ENCODE data around the gene POU6F2.
A peak's percentile ranks its signal among the peaks of the same experiment; 100 is the strongest.
"Not testable (repeated sequence)": the region's sequence is repeated elsewhere in the genome, so short reads cannot be mapped to it uniquely, and the experiment has no call there.

POU6F2 gene

DNA sequence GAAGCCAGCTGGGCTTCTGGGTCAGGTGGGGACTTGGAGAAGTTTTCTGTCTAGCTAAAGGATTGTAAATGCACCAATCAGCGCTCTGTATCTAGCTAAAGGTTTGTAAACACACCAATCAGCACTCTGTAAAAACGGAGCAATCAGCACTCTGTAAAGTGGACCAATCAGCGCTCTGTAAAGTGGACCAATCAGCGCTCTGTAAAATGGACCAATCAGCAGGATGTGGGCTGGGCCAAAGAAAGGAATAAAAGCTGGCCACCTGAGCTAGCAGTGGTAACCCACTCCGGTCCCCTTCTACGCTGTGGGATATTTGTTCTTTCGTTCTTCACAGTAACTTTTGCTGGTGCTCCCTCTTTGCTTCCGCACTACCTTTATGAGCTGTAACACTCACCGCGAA lies 216.7 kb downstream of the POU6F2 start:
- DNase-seq: not testable (repeated sequence)

DNA sequence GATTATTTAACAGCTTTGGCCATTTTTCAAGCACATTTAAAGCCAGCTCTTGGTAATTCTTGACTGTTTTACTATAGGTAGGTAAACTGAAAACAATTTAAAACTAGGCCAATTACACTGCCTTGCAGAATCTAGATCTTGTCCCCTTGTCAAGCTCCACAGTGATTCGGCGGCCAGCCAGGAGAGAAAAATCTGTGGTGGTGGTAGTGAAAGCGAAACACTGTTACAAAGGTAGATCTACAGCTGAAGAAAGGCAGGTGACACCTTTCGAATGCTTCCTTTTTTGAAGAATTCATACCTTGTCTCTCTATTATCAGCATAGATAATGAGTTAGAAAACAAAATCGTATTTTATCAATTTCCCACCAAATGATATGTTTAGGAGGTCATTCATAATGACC lies 218.3 kb downstream of the POU6F2 start:
- no peak for DNase-seq

DNA sequence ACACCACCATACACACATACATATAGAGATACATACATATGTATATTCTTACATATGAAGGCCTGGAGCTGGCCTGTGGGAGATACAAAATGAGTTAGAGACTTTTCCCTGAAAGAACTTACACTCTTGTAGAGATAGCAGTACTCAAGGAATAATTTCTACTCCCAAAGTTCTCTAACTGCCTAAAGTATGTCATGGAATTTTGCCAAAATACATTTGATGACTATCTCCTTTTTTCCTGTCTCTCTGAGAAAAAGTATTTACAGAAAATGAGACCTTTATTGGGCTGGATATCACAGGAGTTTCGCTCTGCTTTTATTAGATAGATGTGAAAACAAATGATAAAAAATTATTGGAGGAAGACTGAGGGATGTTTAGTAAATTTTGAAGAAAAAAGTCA lies 220.1 kb downstream of the POU6F2 start:
- no peak for DNase-seq

DNA sequence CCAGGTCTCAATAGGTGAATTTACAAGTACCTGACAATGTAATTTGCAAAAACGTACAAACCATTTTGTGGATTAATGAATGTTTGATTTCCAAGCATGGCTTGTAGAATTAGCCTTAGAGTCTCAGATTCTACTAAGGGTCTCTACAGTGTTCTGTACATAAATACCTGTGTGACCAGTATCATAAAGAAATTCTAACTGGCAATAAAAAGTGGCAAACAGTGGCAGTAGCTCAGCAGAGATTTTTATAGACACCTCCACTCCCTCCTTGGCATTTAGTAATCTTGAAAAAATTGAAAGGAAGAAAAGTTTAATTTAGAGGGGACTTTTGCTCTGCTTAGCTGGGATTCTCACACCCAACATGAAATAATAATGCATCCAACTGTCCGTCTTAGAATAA lies 220.8 kb downstream of the POU6F2 start:
- DNase-seq: no peak

DNA sequence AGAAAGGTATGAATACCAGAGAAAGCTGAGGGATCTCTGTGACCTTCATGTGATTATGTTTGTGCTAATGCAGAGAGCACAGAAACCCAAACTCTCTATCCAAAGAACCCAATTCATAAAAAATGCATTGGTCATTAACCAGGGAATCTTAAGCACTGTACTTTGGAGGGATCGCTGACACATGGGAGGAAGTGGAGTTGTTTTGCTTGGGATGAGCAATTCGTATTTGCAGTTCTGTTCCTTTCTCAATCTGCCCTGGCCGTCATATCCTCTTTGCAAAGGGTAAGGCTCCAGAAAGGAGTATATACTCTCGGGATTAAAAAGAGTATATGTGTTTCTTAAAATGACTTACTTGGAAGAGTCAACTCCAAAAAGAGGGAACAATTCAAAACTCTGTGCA lies 221.3 kb downstream of the POU6F2 start:
- DNase-seq: no peak

DNA sequence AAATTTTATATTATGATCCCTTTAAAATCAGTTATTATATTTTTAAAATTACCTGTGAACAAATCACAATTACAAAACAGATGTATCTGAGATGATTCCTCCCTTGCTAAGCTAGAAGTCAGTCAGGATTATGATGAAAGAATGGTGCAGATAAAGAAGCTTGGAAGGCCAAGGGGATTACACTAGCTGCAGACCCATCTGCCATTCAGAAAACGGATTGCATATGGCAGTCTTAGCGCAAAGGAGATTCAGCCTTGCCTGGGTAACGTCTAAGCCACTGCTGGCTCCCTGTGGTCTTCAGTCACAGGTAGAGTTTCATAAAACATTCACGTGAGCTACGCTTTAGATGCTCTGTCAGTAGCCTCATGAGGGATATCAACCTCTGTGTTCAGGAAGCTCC lies 222.2 kb downstream of the POU6F2 start:
- no peak for DNase-seq

DNA sequence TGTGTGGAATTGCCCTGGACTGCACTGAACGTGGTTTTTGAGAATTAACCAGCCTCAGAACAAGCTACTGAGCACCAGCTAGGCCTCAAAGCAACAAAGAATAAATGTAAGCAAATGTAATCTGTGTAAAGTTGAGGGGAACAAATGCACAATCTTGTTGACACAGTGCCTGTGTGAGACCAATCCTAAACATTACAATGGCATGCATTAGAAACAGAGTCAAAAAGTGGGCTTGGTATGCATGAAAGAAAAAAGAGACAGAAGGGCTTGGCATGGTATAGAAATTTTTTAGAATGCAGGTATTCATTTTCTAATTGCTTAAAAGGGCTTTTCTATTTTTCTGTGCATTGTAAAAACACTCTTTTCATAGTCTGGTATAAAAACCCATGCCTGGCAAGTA lies 224.3 kb downstream of the POU6F2 start:
- DNase-seq: no peak

DNA sequence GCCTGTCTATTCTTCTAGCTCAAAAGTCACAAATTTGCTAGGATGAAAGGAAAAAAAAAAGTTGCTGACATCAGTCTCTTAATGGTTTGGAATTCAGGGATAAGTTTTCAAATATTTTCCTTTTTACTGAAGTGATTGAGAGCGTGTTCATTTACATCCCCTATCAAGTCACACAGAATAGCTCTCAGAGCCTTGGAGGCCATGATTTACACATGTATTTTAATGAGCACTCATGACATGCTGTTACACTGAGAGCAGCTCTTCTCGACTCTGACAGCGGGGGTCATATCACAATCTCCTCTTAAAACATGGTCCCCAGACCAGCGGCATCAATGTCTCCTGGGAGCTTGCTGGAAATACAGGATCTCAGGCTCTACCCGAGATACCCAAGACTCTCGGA lies 232.7 kb downstream of the POU6F2 start:
- no peak for DNase-seq

DNA sequence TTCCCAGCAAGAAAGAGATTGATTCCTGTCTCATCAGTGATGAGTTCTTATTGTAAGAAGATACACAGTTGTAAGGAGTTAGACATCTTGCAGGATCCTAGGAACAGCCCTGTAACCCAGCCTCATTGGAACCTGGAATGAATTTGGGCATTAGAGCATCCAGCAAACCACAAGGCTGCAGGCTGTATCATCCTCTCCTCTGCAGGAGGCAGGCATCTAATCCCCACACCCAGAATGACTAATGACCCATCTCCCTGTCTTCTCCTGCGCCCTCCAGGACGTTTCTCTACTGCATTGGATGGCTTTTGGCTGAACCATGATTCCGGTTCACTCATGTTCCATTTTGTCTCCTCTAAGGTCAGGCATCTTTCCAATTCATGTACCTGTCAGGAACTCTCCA lies 233.9 kb downstream of the POU6F2 start:
- DNase-seq: no peak

DNA sequence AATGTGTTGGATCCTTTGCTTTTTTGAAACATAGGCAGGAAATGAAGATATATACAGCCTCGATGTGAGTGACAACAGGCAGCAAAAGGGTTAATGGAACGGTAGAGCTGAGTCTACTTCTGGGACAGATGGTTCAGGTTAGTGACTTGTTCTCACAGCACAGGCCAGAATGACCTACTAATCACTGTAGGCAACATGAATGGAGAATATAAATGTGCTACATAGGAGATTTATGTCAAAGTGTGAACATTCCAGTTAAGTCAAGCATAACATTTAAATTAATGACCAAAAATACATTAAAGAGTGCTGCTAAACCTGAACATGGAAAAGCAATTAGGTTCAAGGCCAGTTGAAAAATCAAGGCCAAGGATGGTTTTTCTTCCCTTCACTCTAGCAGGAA lies 235.2 kb downstream of the POU6F2 start:
- no peak for DNase-seq

DNA sequence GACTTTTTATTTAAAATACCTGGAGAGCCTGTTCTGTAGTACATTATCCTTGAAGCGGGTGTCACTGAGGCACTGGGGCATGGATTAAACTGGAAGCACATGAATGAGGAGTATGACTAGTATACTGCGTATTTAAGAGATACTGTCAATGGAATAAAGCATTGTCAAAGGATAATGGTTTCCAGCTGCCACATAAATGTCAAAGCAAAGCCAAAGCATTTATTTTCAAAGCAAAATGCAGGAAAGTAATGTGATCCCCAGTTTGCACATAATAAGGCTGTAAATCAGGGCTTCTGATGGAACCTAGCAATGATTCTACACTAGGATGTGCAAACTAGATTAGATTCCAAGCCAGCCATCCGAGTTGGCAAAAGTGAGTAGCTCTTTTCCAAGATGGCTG lies 240.1 kb downstream of the POU6F2 start:
- no peak for DNase-seq

DNA sequence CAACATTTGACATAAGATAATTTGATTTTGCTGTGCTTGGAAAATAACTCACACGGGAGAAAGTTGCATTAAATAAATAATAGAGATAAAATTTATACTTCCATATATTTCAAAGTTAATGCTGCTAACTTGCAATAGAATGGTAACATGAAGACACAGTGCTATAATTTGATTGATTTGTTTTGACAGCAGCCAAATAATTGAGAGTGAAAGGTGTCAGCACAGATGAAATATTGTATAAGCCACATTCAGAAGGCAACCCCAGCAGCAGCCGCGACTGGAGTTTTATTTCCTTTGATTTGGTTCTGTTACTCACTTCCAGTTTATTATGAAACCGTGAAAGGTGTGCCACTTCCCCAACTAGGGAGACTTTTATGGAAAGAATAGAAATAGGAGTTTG lies 242.2 kb downstream of the POU6F2 start:
- no peak for DNase-seq

DNA sequence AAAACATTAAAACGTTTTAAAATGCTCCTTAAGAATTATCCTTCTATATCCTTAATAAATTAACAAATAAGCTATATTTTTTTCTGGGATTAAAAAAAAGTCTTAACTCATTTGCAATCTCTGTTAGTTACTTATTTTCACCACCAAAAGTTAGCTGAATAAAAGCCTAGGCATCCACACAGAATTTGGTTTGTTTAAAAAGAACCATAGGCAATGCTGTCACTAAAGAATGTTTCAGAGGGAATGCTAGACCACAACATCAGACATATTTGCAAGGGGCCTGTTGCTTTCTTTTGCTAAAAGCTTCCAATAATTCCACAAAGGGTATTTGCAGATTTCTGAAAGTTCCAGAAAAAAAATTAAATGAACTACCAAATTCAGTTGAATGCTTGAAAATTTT lies 244.2 kb downstream of the POU6F2 start:
- no peak for DNase-seq

DNA sequence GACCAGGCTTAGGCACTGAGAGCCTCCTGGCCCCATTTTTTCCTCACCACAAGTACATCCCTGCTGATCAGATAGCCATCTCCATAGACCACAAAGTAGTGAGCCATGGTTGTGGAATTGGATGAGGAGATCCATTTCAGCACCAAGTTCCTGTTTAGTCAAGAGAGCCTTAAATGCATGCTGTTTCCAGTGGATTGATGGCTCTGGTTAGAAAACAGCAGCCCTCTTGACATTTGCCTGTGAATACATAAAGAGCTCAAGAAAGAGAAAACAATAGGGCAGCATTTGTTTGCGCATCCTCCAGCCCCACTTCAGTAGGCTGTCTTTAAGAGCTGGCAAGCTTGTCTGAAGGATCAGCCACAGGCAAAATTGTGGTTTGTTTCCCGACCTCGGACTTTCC lies 251.2 kb downstream of the POU6F2 start:
- peak; percentile 46 for DNase-seq

DNA sequence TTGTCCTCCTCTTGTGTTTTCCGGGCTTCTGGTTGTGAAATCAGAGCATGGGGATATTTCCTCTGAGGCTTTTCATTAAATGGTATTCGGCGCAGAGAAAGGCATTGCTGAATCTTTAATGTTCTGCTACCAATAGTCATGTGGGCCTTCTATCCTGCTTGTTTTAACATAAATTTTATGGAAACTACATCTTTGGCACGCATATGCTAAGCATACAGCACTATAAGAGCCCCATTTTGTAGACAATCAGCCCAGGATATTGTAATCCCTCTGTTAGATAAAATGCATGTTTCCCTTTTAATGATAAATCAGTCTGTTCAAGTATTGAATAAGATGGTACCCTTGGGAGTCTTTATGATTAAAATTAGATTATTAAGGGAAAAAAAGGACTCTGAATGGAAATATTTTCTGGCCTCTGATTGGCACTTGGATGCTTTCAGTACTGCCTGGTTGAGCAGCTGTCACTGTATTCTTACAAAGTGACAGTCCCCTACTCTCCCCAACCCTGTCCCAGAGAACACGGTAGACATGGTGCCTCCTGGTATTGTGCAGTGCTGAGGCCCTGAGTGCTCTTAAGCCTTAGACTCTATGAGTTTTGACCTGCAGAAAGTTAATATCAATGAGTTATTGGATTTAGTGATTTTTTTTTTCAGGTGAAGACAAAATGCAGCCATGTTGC lies 256.3 kb downstream of the POU6F2 start:
- DNase-seq: no peak

DNA sequence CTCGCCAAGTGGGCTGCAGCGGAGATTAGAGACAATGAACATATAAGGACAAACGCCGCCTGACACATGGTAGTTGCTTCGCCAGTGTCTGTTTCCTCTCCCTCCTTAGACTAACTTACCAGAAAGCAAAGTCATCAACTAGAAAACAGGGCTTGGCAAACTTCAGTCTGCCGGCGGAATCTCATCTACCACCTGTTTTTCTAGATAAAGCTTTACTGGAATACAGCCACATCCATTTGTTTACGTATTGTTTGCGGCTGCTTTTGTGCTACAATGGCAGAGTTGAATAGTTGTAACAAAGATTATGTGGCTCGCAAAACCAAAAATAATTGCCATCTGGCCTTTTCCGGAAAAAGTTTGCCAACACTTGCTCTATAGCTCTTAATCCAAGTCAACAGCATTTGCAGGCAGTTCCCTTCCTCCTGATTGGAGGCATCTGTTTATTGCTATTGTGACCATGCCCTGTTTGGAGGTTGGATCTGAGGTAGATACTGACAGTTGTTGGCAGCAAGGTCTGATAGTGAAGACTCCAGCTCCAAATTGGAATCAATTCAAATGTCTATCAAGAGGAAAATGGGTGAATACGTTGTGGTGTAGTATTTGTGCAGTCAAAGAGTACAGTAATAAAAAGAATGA lies 260.6 kb downstream of the POU6F2 start:
- DNase-seq: no peak

DNA sequence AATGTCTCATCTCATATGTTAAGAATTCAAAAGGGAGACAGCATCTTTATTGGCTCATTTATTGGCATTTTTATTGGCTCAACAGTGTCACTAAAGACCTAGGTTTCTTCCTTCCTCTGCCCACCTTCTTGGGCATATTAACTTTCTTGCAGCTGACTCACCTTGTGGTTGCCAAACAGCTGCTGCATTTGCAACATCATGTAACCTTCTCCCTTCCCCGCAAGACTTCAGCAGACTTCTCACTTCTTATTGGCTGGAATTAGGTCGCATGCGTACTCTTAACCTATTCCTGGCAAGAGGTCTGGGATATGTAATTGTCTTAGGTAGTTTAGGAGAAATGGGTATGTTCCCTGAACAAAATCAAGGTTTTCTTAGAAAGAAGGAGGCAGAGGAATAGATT lies 263.2 kb downstream of the POU6F2 start:
- DNase-seq: no peak

DNA sequence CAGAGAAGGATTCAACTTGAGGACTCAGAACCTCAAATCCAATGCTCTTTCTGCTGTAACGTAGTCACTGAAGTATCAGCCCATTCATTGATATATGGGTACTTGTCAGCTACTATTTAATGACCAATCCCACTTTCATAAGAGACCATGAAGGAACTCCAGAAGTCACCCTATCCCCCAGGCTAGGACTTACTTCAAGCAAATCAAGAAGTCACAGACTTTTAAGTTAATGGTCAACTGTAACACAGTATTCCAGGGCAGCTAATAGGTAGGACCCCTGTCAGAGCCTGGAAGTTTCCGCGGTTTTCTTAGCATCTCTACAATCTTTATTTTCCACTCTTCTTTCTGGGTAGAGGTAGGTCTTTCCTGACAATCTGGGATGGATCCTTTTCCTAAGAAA lies 269.9 kb downstream of the POU6F2 start:
- no peak for DNase-seq

DNA sequence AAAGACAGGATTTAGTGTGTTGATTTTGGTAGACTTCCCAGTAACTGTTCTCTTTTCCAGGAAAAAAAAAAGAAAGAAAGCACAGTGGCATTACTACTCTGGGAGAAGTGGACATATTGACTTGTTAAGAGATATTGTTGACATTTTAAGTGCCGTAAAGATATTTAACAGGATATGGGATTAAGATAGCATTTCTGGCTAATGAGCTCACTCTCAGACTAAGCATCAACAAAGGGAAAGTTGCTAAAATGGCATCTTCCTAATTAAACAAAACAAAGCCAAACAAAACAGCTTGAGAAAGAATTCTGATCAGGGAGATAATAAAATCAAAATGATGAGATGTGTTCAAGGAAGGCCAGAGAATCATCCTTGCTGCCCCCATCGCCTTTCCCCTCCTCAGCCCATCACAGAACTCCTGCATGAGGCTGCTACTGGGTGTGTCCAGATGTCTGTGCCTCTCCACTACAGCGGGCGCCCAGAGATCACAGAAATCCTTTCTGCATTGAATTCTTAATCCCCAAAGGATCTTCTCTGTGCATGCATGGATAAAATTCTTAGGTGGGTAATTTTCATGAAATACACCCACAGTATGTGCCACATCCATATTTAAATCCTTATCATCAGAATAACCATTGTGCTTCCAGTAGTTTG lies 270.5 kb downstream of the POU6F2 start:
- no peak for DNase-seq

DNA sequence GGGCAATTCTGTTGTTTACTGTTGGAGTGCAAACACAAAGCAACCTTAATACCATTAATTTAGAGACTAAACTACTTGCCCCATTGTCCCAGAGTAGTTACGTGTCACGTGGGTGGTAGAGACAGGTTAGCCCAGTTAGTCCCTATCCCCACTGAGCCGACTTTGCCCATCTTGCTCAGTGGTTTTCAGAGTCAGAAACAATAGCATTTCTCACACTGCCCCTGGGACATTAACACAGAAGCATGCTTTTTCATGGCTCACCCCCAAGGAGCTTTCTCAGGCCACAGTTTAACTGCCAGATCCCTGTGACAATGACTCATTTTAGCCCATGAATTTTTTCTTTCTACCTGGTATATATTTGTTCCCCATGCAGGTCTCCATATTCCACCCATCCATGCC lies 271.0 kb downstream of the POU6F2 start:
- no peak for DNase-seq

DNA sequence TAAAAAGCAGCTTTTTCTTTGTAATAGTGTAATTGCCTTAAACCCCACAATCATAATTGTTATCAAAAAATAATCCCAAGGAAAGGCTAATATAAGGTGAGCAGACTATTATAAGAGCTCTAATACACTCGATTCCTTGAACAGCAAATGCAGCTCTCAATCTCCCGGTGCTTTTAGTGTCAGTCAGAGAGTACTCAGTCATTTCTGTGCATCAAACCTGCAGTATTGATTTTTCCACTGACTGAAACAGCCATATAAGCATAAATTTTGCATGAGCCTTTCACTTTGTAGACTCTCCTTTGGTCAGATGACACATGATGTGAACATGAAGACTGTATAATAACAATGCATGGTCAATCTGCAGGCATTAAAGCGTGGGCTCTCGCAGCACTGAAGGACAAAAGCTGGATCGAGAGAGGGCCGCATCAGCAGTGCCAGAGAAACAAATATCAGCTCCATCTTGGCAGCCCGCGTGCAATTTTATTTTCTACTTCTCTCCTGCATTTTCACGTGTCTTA lies 272.0 kb downstream of the POU6F2 start:
- no peak for DNase-seq

DNA sequence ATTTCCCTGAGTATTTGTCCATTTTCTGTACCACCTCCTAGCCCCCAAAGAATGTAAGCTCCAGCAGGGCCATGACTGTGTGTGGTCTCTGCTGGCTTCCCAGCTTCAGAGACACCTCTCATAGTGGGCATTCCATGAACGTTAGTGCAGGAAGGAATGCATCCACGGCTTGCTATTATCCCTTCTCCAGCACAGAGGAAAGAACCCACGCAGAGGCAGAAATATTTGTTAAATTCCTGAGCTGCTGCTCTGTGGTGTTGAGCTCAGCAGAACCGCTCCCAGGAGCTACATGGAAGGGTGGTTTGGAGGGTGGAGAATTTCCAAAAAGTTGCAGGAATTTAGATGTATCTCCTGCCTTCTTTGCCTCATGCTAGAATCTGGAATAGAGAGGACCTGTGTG lies 275.2 kb downstream of the POU6F2 start:
- DNase-seq: no peak

DNA sequence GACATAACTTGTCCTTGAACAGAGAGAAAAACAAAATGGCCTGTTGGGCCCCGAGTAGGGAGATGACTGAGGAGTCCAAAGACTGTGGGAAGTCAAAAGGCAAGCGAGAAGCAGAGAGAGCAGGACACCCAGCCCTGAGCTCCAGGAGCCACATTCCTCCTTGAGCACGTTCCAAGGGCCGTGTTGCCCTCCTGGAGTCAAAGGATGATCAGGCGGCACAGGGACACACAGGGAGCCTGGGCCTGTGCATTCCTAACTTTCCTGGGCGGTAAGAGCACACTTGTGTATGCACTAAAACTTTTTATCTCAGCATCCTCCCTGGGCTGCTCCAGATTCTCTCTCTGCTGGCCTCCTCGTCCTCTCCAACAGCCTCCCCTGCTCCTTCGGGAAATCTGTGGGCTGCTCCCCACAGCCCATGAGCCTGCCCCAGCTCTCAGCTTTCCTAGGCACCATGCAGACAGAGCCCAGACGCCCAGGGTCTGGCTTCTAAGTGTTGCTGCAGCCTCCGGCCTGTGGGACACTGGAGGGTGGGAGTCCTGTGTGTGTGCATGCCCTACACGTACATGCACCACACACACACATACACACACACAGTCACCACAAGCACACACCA lies 281.8 kb downstream of the POU6F2 start:
- DNase-seq: no peak

DNA sequence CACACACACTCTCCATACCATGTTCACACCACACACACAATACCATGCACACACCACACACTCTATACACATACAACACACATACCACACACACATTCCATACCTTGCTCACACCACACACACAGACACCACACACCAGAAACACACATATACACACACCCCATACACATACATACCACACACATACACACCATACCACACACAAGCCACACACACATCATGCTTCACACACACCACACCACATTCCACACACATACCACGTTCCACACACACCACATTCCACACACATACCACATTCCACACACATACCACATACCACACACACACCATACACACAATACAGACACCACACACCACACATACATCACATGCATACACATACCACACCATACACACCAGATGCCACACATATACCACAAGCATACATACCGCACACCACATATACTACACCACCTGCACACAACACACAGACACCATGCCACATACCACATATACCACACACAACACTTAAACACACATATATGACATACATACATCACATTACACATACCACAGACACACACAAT lies 282.7 kb downstream of the POU6F2 start:
- no peak for DNase-seq

All from NCI-H2107 (cell line).